Left renal cortex interstitium (tissue), 4 donors: ENCODE measurements around the gene CXCL17. TPM values are rescaled to one million over a fixed set of nuclear protein-coding genes. Genes with fewer than 3 reads are reported as not detected.

Source experiments
- DNase-seq, 4 donors: peaks; one replicate each; pipeline ENCODE4 v3.0.0-alpha.2; 2013; ENCODE audit warnings: low read depth in 4 of 4, low spot score in 2 of 4, missing footprints in 1 of 4
- polyA plus RNA-seq, 4 donors: library from polyadenylated mRNA; unstranded; fragments of 120-200 nt; gene quantifications; one replicate each; pipeline ENCODE4 v1.2.1, GENCODE V29; 2013; ENCODE audit not compliant: insufficient read length in 4 of 4

CXCL17 gene
- polyA plus RNA-seq, 4 donors, result 0.16 to 0.24 (median 0.20) TPM; not detected in 1

DNA sequence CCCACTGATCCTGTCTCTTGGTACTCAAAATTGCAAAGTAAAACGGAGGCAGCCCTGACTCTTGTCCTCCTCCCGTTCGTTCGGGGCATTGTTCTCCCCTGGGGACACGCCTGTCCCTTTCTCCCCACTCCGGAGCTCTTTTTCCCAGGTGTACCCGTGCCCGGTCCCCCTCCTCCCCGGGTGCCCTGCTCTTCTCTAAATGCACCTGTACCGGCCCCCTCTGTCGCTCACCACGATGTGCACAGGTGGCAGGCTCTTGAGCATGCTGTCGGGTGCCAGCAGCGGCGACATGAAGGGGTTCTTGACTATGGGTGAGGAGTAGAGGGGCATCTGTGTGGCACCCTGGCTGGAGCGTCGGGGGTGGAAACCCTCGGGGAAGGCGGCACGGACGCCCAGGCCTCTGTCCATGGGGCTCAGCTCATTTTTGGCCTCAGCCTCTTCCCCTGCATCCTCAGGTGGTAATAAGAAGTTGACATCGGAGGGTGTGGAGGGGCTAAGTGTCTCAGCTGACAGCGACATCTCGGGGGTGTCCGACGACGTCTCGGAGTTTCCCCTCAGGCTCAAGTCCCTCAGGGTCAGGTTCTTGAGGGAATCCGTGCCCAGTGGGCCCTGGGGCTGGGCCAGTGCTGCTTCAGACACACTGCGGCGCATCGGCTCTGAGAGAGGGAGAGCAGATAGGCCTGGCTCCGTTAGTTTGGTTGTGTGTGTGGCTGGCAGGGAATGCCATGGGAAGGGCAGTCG, 40.2 kb downstream of the CXCL17 start:
- DNase-seq, result no peak

- peak in 2 of 4 donors; percentile 83 for DNase-seq
Measured at GRCh38 chr19:42401365-42402303, 41.1 kb downstream of the CXCL17 start.

GRCh38 chr19:42400404-42400803, 42.3 kb downstream of the CXCL17 start:
- DNase-seq, result no peak

- no peak for DNase-seq
Measured at GRCh38 chr19:42397263-42398166, 45.2 kb downstream of the CXCL17 start.

- DNase-seq, result peak; percentile 95 to 98 (median 96)
Measured at GRCh38 chr19:42396381-42397262, 46.1 kb downstream of the CXCL17 start.

DNA sequence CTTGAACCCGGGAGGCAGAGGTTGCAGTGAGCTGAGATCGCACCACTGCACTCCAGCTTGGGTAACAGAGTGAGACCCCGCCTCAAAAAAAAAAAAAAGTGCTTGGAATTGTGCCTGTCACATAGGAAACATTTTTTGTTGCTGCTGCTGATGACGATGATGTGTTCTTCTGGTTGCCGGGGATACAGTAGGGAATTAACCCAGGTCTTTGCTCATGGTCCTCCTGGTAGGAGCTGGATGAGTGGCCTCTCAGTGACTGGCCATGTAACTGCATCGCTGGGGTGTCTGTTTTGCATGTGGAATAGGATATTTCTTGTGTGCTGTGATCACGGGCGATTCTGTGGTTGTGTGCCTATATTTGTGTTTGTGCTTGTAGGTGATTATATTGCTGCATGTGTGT, 48.0 kb downstream of the CXCL17 start:
- DNase-seq, result no peak

DNA sequence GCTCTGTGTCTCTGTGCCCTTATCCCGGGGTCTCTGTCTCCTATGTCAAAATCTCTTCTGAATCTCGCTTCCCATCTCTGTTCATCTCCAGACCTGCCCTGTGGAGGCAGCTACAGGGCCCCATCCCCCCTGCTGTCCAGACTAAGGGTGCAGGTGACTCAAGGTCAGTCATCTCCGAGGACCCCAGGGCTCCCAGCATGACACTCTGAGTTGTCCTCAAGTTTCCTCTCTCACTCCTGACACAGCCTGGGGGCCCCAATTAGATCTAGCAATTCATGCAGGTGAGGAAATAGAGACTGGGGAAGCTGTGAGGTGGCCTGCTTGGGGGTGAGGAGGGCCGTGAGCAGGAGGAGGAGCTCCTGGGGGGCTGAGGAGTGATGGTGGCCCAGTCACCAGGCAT, 50.6 kb downstream of the CXCL17 start:
- no peak for DNase-seq

DNA sequence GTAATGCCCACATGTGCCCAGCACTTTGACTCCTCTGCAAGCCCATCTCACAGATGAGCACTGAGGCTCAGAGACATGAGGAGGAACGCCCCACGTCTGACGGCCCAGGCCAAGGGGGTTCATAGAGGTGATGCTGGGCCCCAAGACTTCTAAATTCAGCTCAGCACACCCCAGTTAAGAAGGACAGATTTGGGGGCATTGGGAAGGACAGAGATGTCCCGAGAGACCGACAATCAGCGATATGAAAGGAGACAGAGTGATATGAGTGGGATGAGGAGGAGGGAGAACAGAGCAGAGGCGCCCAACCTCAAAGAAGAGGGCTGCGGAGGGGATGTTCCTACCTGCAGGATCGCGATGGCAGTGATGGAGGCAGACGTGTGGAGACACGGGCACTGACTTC, 52.8 kb downstream of the CXCL17 start, which contains the start of gene CNFN:
TSS of gene CNFN (minus strand) at position 399 of the 400 bp plus-strand sequence. CDS start 1,260 bp downstream, outside the sequence.
- no peak for DNase-seq

DNA sequence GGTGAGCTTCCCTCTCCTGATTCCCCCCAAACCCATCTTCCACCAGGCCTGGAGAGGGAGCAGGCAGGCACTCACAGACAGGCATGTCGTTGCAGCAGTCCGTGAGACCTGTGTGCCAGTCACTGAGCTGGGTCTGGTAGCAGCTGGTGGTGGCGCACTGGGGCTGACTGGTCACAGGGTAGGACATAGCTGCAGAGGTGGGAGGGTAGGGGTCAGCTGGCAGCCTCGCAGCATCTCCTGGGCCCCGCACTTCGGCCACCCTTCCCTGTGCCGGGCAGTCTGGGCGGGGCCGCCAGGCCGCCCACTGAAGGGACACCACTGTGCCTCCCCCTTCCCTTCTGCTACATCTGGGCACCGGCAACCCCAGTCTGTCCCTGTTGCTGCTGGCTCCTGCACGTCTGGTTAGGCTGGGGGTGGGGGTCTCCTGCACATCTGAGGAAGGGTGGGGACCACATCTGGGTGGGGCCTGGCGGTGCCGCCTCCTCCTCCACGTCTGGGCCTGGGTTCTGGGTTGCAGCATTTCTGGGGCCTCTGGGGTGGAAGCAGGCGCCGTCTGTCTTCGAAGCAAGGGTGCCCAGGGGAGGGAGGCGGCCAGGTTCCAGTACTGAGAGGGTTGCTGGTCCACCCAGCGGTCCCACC, 53.8 kb downstream of the CXCL17 start:
- no peak for DNase-seq

- no peak for DNase-seq
Measured at GRCh38 chr19:42386974-42387707, 55.6 kb downstream of the CXCL17 start.

DNA sequence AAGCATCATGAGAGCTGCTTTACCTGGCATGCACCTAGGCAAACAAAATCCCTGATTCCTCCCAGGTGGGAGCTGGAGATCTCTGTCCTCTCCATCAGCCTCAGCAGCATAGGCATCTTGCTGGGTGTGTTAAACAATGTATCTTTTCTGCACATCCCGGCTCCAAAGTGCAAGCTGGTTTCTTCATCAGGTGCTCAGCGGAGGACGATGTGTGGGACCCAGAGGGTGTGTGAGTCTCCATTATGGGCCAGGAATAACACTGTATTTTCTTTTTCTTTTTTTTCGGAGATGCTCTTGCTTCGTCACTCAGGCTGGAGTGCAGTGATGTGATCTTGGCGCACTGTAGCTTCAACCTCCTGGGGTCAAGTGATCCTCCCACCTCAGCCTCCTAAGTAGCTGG, 62.6 kb downstream of the CXCL17 start:
- no peak for DNase-seq

Other genes starting within 250 kb of the CXCL17 start
- 10 to 100 TPM; 22.6 to 36.7 (median 28.8) TPM for gene DEDD2, start 225.3 kb downstream of the CXCL17 start, polyA plus RNA-seq
- 1 to 10 TPM; 7.4 to 9.7 (median 8.3) TPM for gene ZNF526, start 222.6 kb downstream of the CXCL17 start, polyA plus RNA-seq
- gene GSK3A, start 200.3 kb downstream of the CXCL17 start, polyA plus RNA-seq, result 10 to 100 TPM; 66.0 to 89.0 (median 73.6) TPM
- 10 to 100 TPM; 52.0 to 92.6 (median 77.4) TPM for gene ERF, start 187.8 kb downstream of the CXCL17 start, polyA plus RNA-seq
- 10 to 100 TPM; 35.5 to 77.9 (median 61.9) TPM for gene CIC, start 173.7 kb downstream of the CXCL17 start, polyA plus RNA-seq
- 1 to 10 TPM; 1.4 to 2.9 (median 2.1) TPM for gene PRR19, start 140.8 kb downstream of the CXCL17 start, polyA plus RNA-seq
- gene PAFAH1B3, start 140.3 kb downstream of the CXCL17 start, polyA plus RNA-seq, result 100 to 1,000 TPM in 1 of 4 donors, 10 to 100 TPM in 3; 66.3 to 106 (median 86.4) TPM
- gene TMEM145, start 129.6 kb downstream of the CXCL17 start, polyA plus RNA-seq, result 1 to 10 TPM in 1 of 4 donors, under 1 TPM in 3; 0.75 to 1.2 (median 0.90) TPM
- gene MEGF8, start 117.3 kb downstream of the CXCL17 start, polyA plus RNA-seq, result 10 to 100 TPM; 35.3 to 49.2 (median 40.7) TPM
- 1 to 10 TPM; 1.1 to 2.3 (median 1.8) TPM for gene CNFN, start 52.6 kb downstream of the CXCL17 start, polyA plus RNA-seq
- gene LIPE, start 15.6 kb downstream of the CXCL17 start, polyA plus RNA-seq, result 10 to 100 TPM in 3 of 4 donors, 1 to 10 TPM in 1; 9.6 to 17.1 (median 13.2) TPM
- 10 to 100 TPM; 10.0 to 15.3 (median 12.8) TPM for gene CEACAM1, start 85.5 kb upstream of the CXCL17 start, polyA plus RNA-seq
- under 1 TPM in 2 of 4 donors, not detected in 2; 0.09 to 0.25 TPM for gene CEACAM8, start 152.0 kb upstream of the CXCL17 start, polyA plus RNA-seq